ENCODE measurements around the gene CCDC154.

Gene CCDC154

DNA sequence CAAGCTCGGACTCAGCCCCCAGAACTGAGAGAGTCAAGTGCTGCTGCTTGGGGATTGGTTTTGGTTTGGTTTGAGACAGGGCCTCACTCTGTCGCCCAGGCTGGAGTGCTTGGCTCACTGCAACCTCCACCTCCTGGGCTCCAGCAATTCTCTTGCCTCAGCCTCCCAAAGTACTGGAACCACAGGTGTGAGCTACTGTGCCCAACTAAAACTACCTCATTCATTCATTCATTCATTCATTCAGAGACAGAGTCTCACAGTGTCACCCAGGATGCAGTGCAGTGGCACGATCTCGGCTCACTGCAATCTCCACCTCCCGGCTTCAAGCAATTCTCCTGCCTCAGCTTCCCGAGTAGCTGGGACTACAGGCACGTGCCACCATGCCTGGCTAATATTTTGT lies 54.6 kb downstream of the CCDC154 start:
- DNase-seq (ENCODE audit: low read depth): no peak

DNA sequence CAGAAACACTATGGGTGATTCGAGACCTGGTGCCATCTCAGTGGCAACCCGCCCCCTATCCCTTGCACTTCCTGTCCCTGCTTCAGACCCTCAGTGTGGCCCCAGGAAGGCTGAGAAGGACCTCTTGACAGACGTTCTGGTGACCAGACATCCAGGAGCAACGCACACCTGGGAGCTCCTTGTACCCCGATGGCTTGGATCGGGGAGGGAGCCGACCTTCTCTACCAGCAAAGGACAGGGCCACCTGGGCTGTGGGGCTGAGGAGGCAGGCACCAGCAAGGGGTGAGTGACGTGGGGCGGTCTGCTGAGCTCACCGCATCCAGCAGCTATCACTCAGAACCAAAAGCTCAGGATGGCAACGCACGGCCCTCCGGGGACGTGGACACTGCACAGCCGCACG lies 57.0 kb downstream of the CCDC154 start:
- DNase-seq (ENCODE audit: low read depth): no peak

DNA sequence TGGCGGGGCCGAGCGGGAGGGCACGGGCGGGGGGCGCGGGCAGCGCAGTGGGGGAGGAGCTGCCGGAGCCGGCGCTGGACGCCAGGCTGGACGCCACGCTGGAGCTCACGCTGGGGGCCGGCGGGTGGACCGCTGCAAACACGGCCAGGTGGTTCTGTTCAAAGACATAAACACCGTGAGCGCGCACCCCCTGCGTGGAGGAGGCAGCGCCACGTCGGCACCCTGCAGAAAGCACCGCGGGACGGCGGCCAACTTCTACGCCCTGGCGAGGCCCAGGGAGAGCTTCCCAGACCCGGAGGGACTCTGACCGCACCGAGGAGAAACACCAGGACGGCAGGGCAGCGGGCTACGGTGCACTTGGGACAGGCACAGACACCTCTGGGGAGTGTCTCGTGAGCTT lies 59.1 kb downstream of the CCDC154 start:
- DNase-seq (ENCODE audit: low read depth): no peak

Data from T-helper 22 cell (primary cell).